CD14-positive monocyte (primary cell): Measurements from ENCODE around the gene CUZD1. TPM values are rescaled to one million over a fixed set of nuclear protein-coding genes. Genes with fewer than 3 reads are reported as not detected.

ENCODE experiments used
- DNase-seq, 3 donors: peaks; one replicate each; pipeline ENCODE4 v3.0.0-alpha.2; 2011 to 2022
- H2AFZ ChIP-seq: 2 replicates; pipeline ENCODE4 v1.6.0; 2012; ENCODE audit warnings: mild to moderate bottlenecking, low read depth, low read length, inconsistent platforms; ENCODE audit not compliant: insufficient read depth, poor library complexity, severe bottlenecking
- H3K27ac ChIP-seq, 2 donors: 1 replicate in 1 of 2; 2 replicates in 1 of 2; pipeline ENCODE4 v1.5.1; 2012 to 2013; ENCODE audit warnings: low read length in 2 of 2, control low read depth in 1 of 2, inconsistent platforms in 1 of 2, low read depth in 1 of 2, mild to moderate bottlenecking in 1 of 2
- H3K27me3 ChIP-seq, 2 donors: one replicate each; pipeline versions ENCODE4 v1.6.0 to v1.6.1; 2011 to 2013; ENCODE audit warnings: low read length in 2 of 2; ENCODE audit not compliant: control insufficient read depth in 2 of 2, insufficient read depth in 2 of 2
- H3K36me3 ChIP-seq, 2 donors: replicated peaks in 1 of 2; 1 replicate in 1 of 2; 2 replicates in 1 of 2; pipeline versions ENCODE4 v1.5.1 to v1.6.1; 2012 to 2013; ENCODE audit warnings: low read length in 2 of 2, control low read depth in 1 of 2, inconsistent platforms in 1 of 2, mild to moderate bottlenecking in 1 of 2; ENCODE audit not compliant: insufficient read depth in 2 of 2, control insufficient read depth in 1 of 2
- H3K4me1 ChIP-seq, 2 donors: 1 replicate in 1 of 2; 2 replicates in 1 of 2; pipeline versions ENCODE4 v1.5.1 to v1.6.1; 2012 to 2013; ENCODE audit warnings: low read length in 2 of 2, control low read depth in 1 of 2, inconsistent platforms in 1 of 2, mild to moderate bottlenecking in 1 of 2, moderate library complexity in 1 of 2; ENCODE audit not compliant: insufficient read depth in 2 of 2, control insufficient read depth in 1 of 2
- H3K4me2 ChIP-seq: replicated peaks from 2 replicates; pipeline ENCODE3; 2012; ENCODE audit warnings: low read length, moderate library complexity, mild to moderate bottlenecking; ENCODE audit not compliant: poor library complexity, severe bottlenecking; ENCODE audit errors: extremely low read depth
- H3K4me3 ChIP-seq, 3 experiments: fragments of 200-600 bp in 1 of 3; sonication (generic) in 1 of 3; replicated peaks in 1 of 3; 1 replicate in 2 of 3; 2 replicates in 1 of 3; pipeline ENCODE4 v1.5.1; 2011 to 2013; ENCODE audit warnings: low read length in 3 of 3, mild to moderate bottlenecking in 3 of 3, control low read depth in 2 of 3, low read depth in 2 of 3, inconsistent platforms in 1 of 3, moderate library complexity in 1 of 3
- H3K79me2 ChIP-seq: 2 replicates; pipeline ENCODE4 v1.6.0; 2012; ENCODE audit warnings: mild to moderate bottlenecking, control low read depth, inconsistent platforms, low read length, moderate library complexity; ENCODE audit not compliant: insufficient read depth
- H3K9ac ChIP-seq: 2 replicates; pipeline ENCODE4 v1.6.0; 2017; ENCODE audit warnings: low read length, mild to moderate bottlenecking; ENCODE audit not compliant: insufficient read depth, poor library complexity, severe bottlenecking
- H3K9me3 ChIP-seq, 2 donors: replicated peaks in 1 of 2; 1 replicate in 1 of 2; 2 replicates in 1 of 2; pipeline versions ENCODE4 v1.5.1 to v1.6.1; 2012 to 2013; ENCODE audit warnings: low read length in 2 of 2, control low read depth in 1 of 2; ENCODE audit not compliant: control insufficient read depth in 1 of 2, insufficient read depth in 1 of 2
- H4K20me1 ChIP-seq: 2 replicates; pipeline ENCODE4 v1.6.0; 2012; ENCODE audit warnings: mild to moderate bottlenecking, low read length, control low read depth, moderate library complexity; ENCODE audit not compliant: insufficient read depth
- H3K27ac Mint-ChIP-seq, 7 donors: one replicate each; pipeline ENCODE4 v1.8.0; 2020; ENCODE audit warnings: mild to moderate bottlenecking in 7 of 7, mixed read lengths in 7 of 7, moderate library complexity in 6 of 7, inconsistent platforms in 2 of 7
- H3K27me3 Mint-ChIP-seq, 3 donors: one replicate each; pipeline ENCODE4 v1.8.0; 2021 to 2022; ENCODE audit warnings: low read depth in 3 of 3, mild to moderate bottlenecking in 3 of 3, mixed read lengths in 3 of 3, moderate library complexity in 3 of 3, inconsistent platforms in 1 of 3
- H3K36me3 Mint-ChIP-seq, 2 donors: one replicate each; pipeline ENCODE4 v1.8.0; 2020; ENCODE audit warnings: mixed read lengths in 2 of 2, inconsistent platforms in 1 of 2, mild to moderate bottlenecking in 1 of 2
- H3K4me1 Mint-ChIP-seq: one replicate; pipeline ENCODE4 v1.8.0; 2020; ENCODE audit warnings: mild to moderate bottlenecking, mixed read lengths
- H3K4me3 Mint-ChIP-seq, 2 donors: one replicate each; pipeline ENCODE4 v1.8.0; 2020; ENCODE audit warnings: mild to moderate bottlenecking in 2 of 2, mixed read lengths in 2 of 2, moderate library complexity in 1 of 2
- H3K9me3 Mint-ChIP-seq, 7 donors: one replicate each; pipeline ENCODE4 v1.8.0; 2020 to 2022; ENCODE audit warnings: mixed read lengths in 7 of 7, mild to moderate bottlenecking in 6 of 7, moderate library complexity in 6 of 7, inconsistent platforms in 2 of 7
- CTCF ChIP-seq: fragments of 200-600 bp; IDR thresholded peaks from one replicate; pipeline ENCODE4 v1.8.0; 2022; ENCODE audit warnings: antibody characterized with exemption, mild to moderate bottlenecking
- WGBS: methylation state at CpG from one replicate; pipeline ENCODE4 v1.1.5; 2013; ENCODE audit warnings: missing lambda C conversion rate; ENCODE audit not compliant: insufficient coverage; 5-methylcytosine and 5-hydroxymethylcytosine counted together
- intact Hi-C, 2 donors: fragments of 100-400 bp; cut with micrococcal nuclease; formaldehyde crosslinking; loops; one replicate each; pipeline versions ENCODE4 v1.15.0 to v1.15.1; 2023
- polyA plus RNA-seq, 3 donors: library from polyadenylated mRNA; depleted of rRNA in 1 of 3; unstranded in 2 of 3; stranded (reverse) in 1 of 3; fragments of 300-500 nt in 2 of 3; fragments of >200 nt in 1 of 3; fragmentation: Illumina TruSeq in 2 of 3; gene quantifications; 1 replicate in 2 of 3; 2 replicates in 1 of 3; pipeline ENCODE4 v1.2.3, GENCODE V29; 2012 to 2021

CUZD1 gene
- polyA plus RNA-seq, 3 donors: 0.14 to 0.29 TPM; not detected in 1

GRCh38 chr10:122827302-122827701 lies 18.4 kb downstream of the CUZD1 start:
- WGBS: 95% methylated on average over 3 of the region's 3 CpGs
- Histone ChIP-seq H3K9me3 (no peaks in the 10 kb centered on the region), H3K27me3 (no peaks in the 10 kb centered on the region), H3K79me2 (no peaks in the 10 kb centered on the region), H3K4me2 (no peak overlapping the region), H2AFZ (no peak overlapping the region), H3K4me3 (no peak overlapping the region), H3K4me1 (no peaks in the 10 kb centered on the region), H4K20me1 (no peaks in the 10 kb centered on the region), H3K9ac (no peak overlapping the region), H3K36me3 (no peaks in the 10 kb centered on the region), H3K27ac (no peak overlapping the region)
- Mint-ChIP-seq H3K36me3 (peaks cover 3 to 9% of the 10 kb centered on the region in 2 donors), H3K4me1 (no peaks in the 10 kb centered on the region), H3K27me3 (peaks cover 2 to 5% (median 4%) of the 10 kb centered on the region in 3 donors), H3K4me3 (no peak overlapping the region), H3K27ac (no peak overlapping the region), H3K9me3 (peaks cover 0 to 11% (median 2%) of the 10 kb centered on the region in 7 donors)
- intact Hi-C loops: no loop called here
- no peak for DNase-seq
- no peak for TF ChIP-seq CTCF

GRCh38 chr10:122822973-122823690 lies 22.5 kb downstream of the CUZD1 start:
- no peaks in the 10 kb centered on the region for H3K4me1 Mint-ChIP-seq
- H3K36me3 ChIP-seq: no peaks in the 10 kb centered on the region
- peaks cover 0 to 9% of the 10 kb centered on the region in 2 donors for H3K27me3 ChIP-seq
- no peak overlapping the region for H3K9ac ChIP-seq
- H3K4me3 ChIP-seq: no peak overlapping the region
- DNase-seq: no peak
- H3K27ac Mint-ChIP-seq: no peak overlapping the region
- no peaks in the 10 kb centered on the region for H3K79me2 ChIP-seq
- no peak overlapping the region for H3K4me3 Mint-ChIP-seq
- TF ChIP-seq CTCF: no peak
- H3K27me3 Mint-ChIP-seq: peaks cover 11 to 22% (median 12%) of the 10 kb centered on the region in 3 donors
- H3K4me1 ChIP-seq: no peaks in the 10 kb centered on the region
- no peaks in the 10 kb centered on the region for H4K20me1 ChIP-seq
- H3K36me3 Mint-ChIP-seq: no peaks in the 10 kb centered on the region
- no peak overlapping the region for H2AFZ ChIP-seq
- H3K9me3 Mint-ChIP-seq: peaks cover 0 to 24% (median 8%) of the 10 kb centered on the region in 7 donors
- intact Hi-C loops: no loop called here
- H3K27ac ChIP-seq: no peak overlapping the region
- peaks cover 3 to 9% of the 10 kb centered on the region in 2 donors for H3K9me3 ChIP-seq
- 91% methylated on average over 8 of the region's 11 CpGs for WGBS
- no peak overlapping the region for H3K4me2 ChIP-seq
